ENCODE results near the gene RAPGEF3.

The RAPGEF3 gene

GRCh38 chr12:47770086-47770726, 11.5 kb upstream of the RAPGEF3 start:
- DNase-seq (ENCODE audit: low read depth) = no peak
- H3K4me3 ChIP-seq (ENCODE audit: low read length) = no peak overlapping the region

GRCh38 chr12:47769234-47770085, 10.8 kb upstream of the RAPGEF3 start:
- DNase-seq (ENCODE audit: low read depth) = no peak
- TF ChIP-seq CTCF (conservative IDR thresholded peaks at IDR 0.05; ENCODE audit: low read depth, low read length) = no peak

More at GRCh38 chr12:47770086-47770726, 11.5 kb upstream of the RAPGEF3 start:
- TF ChIP-seq CTCF (conservative IDR thresholded peaks at IDR 0.05; ENCODE audit: low read depth, low read length) = no peak

GRCh38 chr12:47768323-47768811, 9.7 kb upstream of the RAPGEF3 start:
- no peak overlapping the region for H3K4me3 ChIP-seq (ENCODE audit: low read length)
- TF ChIP-seq CTCF (conservative IDR thresholded peaks at IDR 0.05; ENCODE audit: low read depth, low read length) = no peak
- no peak for DNase-seq (ENCODE audit: low read depth)

More at GRCh38 chr12:47769234-47770085, 10.8 kb upstream of the RAPGEF3 start:
- no peak overlapping the region for H3K4me3 ChIP-seq (ENCODE audit: low read length)

- no peak overlapping the region for H3K4me3 ChIP-seq (ENCODE audit: low read length)
- TF ChIP-seq CTCF (conservative IDR thresholded peaks at IDR 0.05; ENCODE audit: low read depth, low read length) = peak; percentile 63
- DNase-seq (ENCODE audit: low read depth) = no peak
Observed at GRCh38 chr12:47767216-47767724, 8.6 kb upstream of the RAPGEF3 start.

- no peak for TF ChIP-seq CTCF (conservative IDR thresholded peaks at IDR 0.05; ENCODE audit: low read depth, low read length)
- no peak overlapping the region for H3K4me3 ChIP-seq (ENCODE audit: low read length)
- no peak for DNase-seq (ENCODE audit: low read depth)
Observed at GRCh38 chr12:47766502-47767215, 8.0 kb upstream of the RAPGEF3 start.

GRCh38 chr12:47763481-47764346, 5.0 kb upstream of the RAPGEF3 start:
- no peak for TF ChIP-seq CTCF (conservative IDR thresholded peaks at IDR 0.05; ENCODE audit: low read depth, low read length)
- DNase-seq (ENCODE audit: low read depth) = no peak
- no peak overlapping the region for H3K4me3 ChIP-seq (ENCODE audit: low read length)

All from retinal pigment epithelial cell (primary cell).